ENCODE results near the gene S1PR3.

Gene S1PR3

DNA sequence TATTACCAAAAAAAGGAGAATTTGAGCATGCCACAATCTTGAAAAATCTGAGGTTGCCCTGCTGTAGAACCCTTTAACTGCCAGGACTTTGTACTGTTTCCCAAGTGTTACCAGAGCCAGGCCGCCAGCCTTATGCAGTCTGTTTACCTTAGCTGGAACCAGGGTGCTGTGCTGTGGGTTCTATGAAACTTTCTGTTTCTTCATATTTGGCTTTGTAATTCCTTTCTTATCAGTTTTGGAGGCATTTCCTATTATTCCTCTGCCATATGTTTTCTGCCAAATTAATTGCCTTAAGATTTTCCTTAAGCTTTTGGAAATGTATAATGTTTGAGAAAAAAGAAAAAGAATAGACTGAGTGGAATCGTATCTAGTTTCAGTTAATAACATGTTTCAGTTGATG is 2.1 kb downstream of the S1PR3 start:
- DNase-seq, result no peak

DNA sequence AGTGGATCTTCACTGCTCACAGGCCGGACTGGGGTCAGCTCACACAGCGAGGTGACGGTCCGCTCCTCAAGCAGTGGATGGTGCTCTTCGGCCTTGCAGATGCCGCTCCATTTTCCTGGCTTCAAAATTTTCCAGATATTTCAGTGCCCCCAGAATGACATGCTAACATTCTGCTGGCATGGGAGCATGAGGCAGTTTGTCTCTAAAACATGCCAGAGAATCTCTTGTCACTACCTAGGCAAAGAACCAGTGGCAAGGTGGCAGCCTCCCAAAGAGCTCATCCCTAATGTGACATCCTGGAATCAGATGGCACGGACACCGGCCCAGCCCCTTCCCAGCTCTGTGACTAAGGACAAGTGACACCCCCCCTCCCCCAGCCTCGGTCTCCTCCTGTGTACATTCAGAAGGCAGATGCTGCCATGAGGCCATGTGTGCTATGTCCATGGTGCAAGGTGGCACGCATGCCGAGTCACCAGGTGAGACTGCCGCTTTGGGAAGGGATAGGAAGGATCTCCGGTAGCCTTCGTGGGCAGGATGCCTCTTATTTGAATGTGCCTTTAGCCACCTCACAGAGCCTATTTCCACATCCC is 2.7 kb downstream of the S1PR3 start:
- DNase-seq, result no peak

DNA sequence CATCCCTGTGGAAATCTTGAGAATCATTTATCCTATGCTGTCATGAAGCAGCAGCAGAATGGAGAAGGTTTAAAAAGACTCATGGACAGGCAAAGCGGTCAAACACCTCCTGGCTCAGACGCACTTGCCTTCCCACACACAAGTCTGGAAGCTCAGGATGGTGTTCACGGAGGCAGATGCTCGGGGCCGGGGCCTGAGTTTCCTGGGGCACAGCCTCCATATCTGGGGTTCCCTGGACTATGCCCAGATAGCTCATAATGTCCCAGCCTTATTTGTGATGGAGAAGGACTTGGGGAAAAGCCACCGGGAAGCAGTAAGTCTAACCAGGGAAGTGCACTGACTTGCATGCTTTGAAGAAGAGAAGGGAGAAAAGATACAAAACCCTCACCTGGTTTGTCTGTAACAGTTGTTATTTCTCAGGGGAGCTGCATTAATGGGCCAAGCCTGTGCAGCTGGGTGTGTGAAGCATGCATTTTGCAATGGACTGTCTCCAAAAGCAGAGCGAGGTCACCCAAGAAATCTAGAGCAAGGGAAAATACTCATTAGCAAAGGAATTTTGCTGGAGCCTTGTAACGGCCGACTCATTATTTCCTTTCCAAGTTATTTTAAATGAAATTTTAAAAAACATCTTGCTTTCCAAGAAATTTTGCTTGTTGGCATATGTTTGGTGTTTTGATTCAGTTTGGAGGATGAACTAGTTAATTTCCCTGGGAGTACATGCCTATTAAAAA is 3.4 kb downstream of the S1PR3 start:
- no peak for DNase-seq

DNA sequence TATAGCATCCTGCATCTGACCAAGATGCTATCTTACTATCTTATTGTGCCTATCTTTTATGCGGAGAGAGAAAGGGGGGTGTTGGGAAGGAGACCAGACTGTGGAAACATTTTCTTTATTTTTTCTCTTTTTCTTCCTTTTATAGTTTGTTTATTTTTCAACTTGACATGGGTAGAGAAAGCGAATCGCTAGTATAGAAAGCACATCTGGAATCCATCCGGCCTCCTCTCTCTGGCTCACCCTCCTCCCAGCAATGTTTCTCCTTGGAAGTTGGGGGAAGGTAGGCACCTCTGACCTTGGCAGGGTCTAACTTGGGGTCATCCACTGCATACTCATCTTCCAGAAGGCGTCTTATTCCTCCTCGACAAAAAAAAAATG is 3.9 kb downstream of the S1PR3 start:
- no peak for DNase-seq

DNA sequence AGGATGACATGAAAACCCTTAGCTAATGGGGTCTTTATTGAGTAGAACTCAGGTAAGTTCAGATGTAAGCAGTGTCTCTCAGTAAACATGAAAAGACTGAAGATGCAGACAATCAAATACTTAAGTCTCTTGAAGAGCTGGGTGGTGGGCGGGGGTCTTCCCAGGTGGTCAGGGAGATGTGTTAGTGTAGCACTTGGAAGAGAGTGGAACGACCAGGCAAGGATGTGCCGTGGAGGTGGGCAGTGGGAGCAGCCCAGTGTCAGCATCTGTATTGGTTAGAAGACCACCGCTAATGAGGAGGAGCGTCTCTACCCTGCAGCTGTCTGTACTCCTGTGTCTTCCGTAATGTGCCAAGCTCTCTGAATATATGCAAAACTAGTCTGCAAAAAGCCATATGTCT is 4.4 kb downstream of the S1PR3 start:
- no peak for DNase-seq

DNA sequence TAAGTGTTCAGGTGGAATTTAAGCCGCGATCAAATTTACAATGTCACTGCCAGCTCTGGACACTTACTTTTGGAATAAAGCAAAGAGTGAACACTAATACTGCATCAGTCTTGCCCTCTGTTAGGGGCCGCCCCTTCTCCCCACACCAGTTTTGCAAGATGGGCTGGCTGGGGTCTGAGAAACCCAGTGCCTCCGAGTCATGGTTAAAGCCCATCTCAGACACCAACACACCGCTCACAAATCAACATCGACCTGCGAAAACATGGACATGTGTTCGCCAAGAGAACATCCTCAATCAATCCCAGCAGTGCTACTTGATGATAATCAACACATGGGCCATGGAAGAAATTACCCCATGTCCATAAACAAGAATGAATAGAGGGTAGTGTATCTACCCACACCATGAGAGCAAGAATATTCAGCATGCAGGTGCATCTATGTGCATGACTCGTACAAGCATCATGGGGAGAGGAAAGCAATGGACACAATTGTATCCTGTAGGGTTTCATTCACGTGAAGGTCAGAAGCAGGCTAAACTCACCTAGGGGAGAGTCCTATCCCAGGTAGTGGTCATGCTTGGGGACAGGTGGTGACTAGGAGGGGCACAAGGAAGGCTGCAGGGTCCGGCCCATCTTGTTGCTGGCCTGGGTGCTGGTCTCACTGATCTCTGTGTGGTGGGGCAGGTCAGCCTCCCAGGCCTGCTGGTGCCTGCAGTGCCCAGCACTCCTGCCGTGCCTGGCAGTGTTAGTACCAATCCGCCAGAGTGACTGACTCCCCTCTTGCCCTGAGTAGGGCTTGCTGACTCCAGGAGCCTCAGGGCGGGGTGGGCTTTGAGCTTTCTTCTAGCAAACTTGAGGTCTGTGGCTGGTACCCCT is 5.0 kb downstream of the S1PR3 start:
- DNase-seq, result no peak

DNA sequence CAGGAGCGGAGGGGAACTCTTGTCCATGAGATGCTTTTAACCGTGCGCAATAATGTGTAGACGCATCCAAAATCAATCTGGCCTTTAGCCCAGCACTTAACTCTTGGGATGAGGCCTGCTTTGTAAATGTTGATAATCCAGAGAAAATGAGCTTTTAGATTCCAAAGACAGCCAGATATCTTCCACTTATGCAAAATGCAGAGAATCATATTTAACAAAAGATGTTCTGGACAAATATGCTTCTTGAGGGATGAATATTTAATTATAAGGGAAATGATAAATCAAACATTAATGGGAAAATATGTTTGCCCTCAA is 5.6 kb downstream of the S1PR3 start:
- no peak for DNase-seq

DNA sequence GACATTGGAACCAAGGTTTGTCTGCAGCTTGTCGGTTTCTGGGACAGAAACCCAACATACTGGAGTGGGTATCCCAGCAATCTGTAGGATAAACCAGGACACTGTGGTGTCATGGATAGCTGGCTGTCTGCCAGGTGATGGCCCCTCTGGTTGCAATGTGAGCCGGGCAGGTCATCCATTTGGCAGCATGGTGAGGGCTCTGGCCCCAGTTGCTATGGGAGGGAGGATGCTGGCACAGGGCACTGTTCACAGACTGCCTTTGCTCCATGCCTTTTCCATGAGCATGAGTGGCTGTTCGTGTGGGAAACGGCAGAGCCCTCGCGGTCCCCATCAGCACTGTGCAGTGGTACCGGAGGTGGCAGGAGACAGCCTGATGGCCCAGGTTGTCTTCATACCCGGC is 6.4 kb downstream of the S1PR3 start:
- no peak for DNase-seq

DNA sequence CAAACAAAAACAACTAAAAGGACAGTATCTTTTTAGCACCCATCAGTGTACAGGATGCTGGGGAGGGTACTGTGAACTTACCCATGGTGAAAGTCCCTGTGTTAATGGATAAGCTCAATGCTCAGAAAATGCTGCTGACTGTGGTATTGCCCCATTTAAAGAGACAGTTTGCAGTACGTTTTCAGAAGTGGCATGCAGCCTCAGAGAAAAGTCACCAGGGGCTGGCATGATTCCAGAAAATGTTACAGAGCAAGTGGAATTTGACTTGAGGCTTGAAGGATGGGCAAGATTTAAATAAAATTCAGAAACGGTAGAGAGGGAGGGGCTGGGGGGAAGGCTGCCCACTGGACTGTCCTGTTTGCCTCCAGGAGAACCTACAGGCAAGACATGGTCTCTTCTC is 7.2 kb downstream of the S1PR3 start:
- DNase-seq, result no peak

DNA sequence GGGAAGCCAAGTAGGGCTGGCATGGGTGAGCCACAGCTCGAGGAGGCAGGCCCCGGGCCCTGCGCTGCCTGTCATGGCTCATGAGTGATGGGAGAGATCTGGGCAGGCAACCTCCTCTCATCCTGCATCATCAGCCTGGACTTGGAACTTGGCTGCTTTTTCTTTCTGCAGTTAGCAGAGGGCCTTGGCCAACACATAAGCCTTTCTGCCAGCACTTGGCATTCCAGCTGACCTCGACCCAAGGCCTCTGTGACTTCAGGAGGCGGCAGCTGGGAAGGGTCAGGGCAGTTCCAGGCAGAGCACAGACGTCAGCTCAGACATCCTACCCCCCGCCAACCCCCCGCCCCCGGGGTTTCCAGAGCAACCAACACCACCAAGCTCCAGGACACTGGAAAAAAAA is 7.6 kb downstream of the S1PR3 start:
- DNase-seq, result no peak

DNA sequence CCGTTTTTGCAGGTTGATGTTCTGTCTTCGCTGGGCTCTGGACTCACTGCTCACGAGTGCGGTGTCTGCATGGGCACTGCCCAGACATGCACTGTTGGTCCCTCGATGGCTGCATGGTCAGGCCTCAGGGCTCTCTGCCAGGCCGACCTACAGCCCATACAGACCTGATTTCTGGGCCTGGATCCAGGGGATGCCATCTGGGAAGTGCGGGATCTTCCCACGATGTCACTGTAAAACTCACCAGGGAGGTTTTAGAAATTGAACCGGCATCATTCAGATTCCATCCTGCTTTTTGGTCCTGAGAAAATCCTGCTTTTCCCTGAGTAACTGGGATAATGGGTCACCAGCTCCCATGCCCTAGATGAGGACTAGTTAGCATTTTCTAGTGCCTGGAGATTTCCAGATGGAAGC is 9.1 kb downstream of the S1PR3 start:
- no peak for DNase-seq

DNA sequence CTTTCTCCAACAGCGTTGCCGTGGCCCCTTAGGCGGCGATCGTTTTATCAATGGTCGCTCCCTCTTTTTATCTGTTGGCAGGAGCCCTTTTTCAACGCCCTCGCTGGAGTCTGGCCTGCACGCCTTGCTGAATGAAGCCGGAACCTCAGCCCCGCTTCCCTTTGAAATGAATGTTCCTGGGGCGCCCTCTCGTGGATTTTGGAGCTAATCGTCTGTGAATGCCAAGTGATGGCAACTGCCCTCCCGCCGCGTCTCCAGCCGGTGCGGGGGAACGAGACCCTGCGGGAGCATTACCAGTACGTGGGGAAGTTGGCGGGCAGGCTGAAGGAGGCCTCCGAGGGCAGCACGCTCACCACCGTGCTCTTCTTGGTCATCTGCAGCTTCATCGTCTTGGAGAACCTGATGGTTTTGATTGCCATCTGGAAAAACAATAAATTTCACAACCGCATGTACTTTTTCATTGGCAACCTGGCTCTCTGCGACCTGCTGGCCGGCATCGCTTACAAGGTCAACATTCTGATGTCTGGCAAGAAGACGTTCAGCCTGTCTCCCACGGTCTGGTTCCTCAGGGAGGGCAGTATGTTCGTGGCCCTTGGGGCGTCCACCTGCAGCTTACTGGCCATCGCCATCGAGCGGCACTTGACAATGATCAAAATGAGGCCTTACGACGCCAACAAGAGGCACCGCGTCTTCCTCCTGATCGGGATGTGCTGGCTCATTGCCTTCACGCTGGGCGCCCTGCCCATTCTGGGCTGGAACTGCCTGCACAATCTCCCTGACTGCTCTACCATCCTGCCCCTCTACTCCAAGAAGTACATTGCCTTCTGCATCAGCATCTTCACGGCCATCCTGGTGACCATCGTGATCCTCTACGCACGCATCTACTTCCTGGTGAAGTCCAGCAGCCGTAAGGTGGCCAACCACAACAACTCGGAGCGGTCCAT is 10.0 kb downstream of the S1PR3 start:
- DNase-seq, result peak; percentile 44

DNA sequence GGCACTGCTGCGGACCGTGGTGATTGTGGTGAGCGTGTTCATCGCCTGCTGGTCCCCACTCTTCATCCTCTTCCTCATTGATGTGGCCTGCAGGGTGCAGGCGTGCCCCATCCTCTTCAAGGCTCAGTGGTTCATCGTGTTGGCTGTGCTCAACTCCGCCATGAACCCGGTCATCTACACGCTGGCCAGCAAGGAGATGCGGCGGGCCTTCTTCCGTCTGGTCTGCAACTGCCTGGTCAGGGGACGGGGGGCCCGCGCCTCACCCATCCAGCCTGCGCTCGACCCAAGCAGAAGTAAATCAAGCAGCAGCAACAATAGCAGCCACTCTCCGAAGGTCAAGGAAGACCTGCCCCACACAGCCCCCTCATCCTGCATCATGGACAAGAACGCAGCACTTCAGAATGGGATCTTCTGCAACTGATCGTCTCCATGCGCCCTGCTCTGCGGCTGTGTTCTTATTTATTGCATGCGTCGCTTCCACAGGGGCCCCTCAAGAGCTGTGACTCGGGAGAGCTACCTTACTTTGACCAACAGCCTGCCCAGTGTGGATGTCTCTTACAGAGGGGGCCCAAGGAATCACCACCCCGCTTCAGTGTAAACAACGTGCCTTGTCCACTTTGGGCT is 10.8 kb downstream of the S1PR3 start:
- DNase-seq, result no peak

DNA sequence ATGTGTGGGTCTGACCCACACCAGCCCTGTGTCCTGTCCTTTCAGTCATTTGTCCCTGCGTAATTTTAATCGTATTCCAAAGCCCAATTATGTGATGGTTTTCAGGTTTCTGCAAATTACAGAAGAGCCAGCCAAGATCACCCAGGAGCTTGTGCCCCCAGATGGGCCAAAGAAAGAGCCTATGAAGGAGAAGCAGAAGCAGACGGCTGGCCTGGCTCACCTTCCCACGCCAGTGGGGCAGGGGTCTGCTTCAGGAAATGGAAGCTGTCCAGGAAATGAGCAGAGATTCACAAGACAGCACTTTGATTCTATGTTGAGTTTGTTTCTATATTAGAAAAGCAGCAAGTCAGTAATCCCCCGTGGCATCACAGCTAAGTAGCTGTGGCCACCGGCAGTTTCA is 11.7 kb downstream of the S1PR3 start:
- DNase-seq, result no peak

DNA sequence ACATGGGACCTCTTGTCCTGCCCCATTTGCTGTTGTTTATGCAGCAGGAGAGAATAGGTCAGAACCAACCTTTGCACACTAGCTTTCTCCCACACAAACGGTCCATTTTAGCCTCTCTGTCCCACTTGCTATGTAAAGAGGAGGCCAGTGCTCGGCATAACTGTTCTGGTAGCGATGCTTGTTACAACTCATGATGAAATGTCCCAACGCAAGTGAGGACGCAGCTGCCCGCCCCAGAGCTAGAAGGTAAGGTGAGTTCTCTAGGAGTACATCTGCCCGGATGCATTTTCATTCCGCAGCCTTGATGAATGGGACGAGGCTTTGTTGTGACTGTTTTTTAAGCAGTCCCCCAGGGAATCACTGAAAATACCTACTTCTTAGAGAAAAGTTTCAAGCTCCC is 14.1 kb downstream of the S1PR3 start:
- DNase-seq, result no peak

DNA sequence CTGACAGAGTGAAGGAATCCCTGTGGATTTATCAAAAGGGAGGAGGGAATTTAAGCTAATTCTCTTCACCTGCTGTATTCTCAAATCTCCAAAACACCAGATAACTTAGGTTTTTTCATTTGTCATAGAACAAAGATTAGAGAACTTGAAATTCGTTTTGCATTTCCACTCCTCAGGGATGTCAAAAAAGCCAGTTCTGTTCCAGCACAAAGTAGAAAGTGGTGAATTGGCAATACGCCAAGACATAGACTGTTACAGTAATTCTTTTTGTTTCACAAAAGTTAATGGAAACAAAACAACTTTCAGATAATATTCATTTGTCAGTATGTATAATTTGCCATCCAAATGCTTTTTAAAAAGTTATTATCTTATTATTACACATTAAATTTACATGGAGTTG is 15.0 kb downstream of the S1PR3 start:
- no peak for DNase-seq

DNA sequence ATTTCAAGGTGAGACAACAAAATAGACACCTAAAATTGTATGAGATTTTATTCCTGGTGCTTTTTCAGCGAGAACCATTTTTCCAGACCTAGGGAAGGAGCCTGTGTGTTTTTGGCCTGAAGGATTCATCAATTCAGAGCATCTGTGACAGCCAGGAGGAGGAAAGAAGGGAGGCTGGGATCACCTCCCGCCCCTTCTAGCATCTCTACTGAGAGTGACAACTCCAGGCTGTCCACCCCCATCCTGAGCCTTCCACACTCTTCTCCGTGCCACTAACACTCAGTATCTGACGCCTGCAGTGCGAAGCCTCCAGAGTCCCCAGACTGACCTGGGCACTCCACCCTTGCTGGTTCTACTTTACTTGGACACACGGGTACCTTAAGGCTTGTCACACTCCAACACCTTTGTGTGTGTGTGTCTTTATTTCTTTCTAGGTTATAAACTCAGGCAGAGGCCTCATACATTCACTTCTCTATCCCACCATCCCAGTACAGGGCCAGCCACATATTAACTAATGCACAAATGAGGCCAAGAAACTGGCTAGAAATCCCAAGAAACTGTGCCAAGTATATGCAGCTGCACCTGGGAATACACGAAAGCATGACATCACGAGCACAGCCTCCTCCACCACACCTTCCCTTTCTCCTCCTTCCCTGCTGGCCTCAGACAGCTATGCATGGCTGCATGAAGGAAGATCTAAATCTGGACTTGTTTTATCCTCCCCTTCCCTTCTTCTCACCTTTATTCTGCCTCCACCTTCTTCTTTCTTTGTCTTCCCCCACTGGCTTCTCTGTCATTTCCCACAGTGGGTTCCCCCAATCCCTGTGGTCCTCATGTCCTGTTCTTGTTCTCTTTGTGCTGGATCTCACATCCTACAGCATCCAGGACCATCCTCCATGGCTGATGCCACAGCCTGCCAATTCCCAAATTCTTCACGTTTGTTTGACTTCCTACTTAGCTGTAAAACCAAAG is 16.0 kb downstream of the S1PR3 start:
- no peak for DNase-seq

DNA sequence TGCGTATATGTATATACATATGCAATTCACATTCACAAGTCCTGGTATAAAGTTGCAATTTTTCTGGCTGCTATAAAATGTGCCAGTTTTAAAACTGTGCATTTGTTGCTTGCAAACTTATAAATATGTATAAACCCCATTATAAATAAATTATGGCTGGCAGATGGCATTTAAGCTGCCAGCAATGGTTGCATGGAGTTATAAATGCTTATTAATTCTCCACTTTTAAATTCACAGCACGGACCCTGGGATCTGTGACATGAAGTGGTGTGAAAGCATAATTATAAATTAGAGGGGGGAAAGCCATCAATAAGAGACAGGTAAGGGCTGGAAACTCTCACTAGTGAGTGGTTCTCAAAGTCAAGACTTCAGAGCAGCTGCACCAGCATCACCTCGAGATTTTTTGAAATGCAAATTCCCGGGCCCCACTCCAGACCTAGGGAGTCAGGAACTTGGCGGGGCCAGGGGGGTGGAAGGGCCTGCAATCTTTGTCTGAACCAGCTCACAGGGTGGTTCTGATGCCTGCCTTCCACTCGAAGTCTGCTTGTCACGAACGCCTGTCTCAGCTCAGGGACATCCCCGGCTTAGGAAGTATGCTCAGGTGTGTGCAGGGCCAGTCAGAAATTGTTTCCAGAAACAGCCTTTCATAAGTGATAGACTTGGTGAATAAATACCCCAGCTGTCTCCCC is 16.9 kb downstream of the S1PR3 start:
- no peak for DNase-seq

DNA sequence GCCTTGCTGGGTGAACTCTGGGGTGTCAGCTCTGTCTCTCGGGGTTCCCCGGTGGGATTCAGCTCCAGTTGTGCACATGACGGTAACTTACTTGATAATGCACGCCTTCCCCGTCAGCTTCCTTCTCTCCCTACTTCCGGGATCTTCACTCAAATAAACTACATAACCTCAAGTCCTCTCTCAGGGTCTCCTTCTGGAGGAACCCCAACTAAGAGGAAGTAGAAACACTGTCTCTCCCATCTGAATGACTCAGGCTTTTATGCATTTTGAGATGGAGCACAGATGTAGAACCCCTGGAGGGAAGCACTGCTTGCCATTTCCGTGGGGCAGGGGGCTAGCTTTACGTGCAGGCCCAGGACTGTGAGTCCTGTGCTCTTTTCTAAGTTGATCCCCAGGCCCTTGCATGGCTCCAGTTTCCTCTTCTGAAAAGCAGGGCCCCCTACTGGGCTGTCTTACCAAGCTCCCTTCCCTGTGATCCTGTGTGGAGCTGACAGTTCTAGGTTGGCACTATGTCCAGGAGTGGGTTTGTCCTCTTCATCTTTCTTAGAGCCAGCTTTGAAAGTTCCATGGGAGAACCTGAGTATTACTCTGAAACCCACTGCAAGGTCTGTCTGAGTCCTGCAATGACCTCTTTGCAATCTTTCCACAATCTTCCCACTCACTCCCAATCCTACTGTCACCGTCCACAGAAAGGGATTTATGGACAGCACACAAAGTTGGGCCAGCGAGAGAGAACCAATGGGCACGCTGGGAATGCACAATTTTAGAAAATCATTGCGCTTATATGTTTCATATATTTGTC is 17.7 kb downstream of the S1PR3 start:
- DNase-seq, result no peak

DNA sequence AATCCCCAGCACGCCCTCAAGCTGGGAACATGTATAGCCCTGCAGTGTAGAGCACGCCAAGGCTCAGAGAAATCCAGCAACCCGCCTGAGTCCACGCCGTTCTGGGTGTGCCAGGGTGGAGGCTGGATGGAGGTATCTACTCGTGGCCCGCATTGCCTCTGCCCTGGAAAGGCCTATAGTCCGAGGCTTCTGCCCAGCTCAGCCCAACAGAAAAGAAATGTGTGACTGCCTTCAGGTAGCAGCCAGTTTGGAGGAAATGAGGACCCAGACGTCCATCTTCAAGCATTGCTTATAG is 18.2 kb downstream of the S1PR3 start:
- no peak for DNase-seq

Measured in NCI-H510A treated with DMSO at 0.1 percent for 48 hours (cell line).